Stimulated activated naive B cell treated with anti-CD40 and anti-IgM and Interleukin-4, amounts not matched to agents 10 μg/mL and 1 μg/mL and 100 μg/mL, for 72 hours (primary cell): ENCODE measurements around the gene STYXL1.
"Not testable (repeated sequence)": the region's sequence is repeated elsewhere in the genome, so short reads cannot be mapped to it uniquely, and the experiment has no call there.

Experiments
- ATAC-seq, 2 donors: fragments of 150-1000 bp; cut with Tn5 transposase; replicated peaks; 2 replicates each; pipeline ENCODE4 v1.10.0; 2021; ENCODE audit warnings: moderate library complexity in 1 of 2
- DNase-seq: peaks from one replicate; pipeline ENCODE4 v3.0.0; 2021
- H3K27ac Mint-ChIP-seq: one replicate; pipeline ENCODE4 v1.8.0; 2022; ENCODE audit warnings: mild to moderate bottlenecking, mixed read lengths
- H3K27me3 Mint-ChIP-seq, 2 donors: one replicate each; pipeline ENCODE4 v1.8.0; 2022; ENCODE audit warnings: mixed read lengths in 2 of 2
- H3K36me3 Mint-ChIP-seq, 2 donors: one replicate each; pipeline ENCODE4 v1.8.0; 2022; ENCODE audit warnings: mixed read lengths in 2 of 2, mild to moderate bottlenecking in 1 of 2
- H3K4me1 Mint-ChIP-seq, 2 donors: one replicate each; pipeline ENCODE4 v1.8.0; 2022; ENCODE audit warnings: mixed read lengths in 2 of 2, mild to moderate bottlenecking in 1 of 2
- H3K4me3 Mint-ChIP-seq, 2 donors: one replicate each; pipeline ENCODE4 v1.8.0; 2022; ENCODE audit warnings: mild to moderate bottlenecking in 2 of 2, mixed read lengths in 2 of 2, moderate library complexity in 1 of 2
- H3K9me3 Mint-ChIP-seq, 2 donors: one replicate each; pipeline ENCODE4 v1.8.0; 2022; ENCODE audit warnings: mixed read lengths in 2 of 2, mild to moderate bottlenecking in 1 of 2

The STYXL1 gene

DNA sequence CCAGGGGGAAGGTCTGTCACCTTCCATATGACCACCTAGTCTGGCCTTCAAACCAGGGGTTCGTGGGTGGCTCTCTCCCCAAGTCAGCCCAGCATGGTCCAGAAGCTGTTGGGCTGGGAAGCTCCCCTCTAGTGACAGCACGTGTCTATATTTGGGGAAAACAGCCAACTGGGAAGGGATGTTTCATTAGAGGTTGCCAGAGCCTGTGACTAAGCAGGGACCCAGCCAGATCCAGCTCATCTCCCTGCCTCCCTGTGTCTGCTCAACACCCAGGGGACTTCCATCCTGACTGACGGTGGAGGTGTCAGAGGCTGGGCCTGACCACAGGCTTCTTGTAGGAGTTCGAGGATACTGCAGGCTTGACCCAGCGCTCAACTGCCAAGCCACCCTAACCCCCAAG lies 10.5 kb downstream of the STYXL1 start:
- no peak for ATAC-seq
- H3K4me3 Mint-ChIP-seq: no peak overlapping the region
- no peak for DNase-seq
- H3K27me3 Mint-ChIP-seq: no peaks in the 10 kb centered on the region
- H3K27ac Mint-ChIP-seq: no peak overlapping the region
- H3K36me3 Mint-ChIP-seq: peaks cover 21 to 26% of the 10 kb centered on the region in 2 donors
- H3K9me3 Mint-ChIP-seq: peaks cover 0 to 1% of the 10 kb centered on the region in 2 donors
- no peaks in the 10 kb centered on the region for H3K4me1 Mint-ChIP-seq

DNA sequence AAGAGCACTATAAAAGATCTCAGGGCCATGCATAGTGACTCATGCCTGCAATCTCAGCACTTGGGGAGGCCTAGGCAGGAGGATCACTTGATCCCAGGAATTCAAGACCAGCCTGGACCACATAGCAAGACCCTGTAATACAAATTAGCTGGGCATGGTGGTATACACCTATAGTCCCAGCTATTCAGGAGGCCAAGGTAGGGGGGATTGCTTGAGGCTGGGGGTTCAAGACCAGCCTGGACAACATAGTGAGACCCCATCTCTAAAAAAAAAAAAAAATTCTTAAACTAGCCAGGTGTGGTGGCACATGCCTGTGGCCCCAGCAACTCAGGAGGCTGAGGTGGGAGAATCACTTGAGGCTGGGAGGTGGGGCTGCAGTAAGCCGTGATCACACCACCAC lies 15.8 kb downstream of the STYXL1 start:
- ATAC-seq (no peak), DNase-seq (no peak)
- Mint-ChIP-seq H3K27me3 (no peaks in the 10 kb centered on the region), H3K27ac (no peak overlapping the region), H3K4me1 (no peaks in the 10 kb centered on the region), H3K9me3 (peaks cover 0 to 1% of the 10 kb centered on the region in 2 donors), H3K4me3 (no peak overlapping the region), H3K36me3 (peaks cover 25 to 26% of the 10 kb centered on the region in 2 donors)

DNA sequence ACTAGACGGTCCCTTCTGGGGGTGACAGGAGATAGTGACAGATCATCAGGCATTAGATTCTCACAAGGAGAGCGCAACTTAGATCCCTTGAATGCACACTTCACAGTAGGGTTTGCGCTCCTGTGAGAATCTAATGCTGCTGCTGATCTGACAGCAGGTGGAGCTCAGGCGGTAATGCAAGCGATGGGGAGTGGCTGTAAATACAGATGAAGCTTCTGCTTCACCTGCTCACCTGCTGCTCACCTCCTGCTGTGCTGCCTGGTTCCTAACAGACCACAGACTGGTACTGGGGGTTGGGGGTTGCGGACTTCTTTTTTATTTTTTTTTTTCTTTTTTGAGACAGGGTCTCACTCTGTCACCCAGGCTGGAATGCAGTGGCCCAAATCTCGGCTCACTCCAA lies 18.1 kb downstream of the STYXL1 start:
- H3K4me1 Mint-ChIP-seq, H3K9me3 Mint-ChIP-seq, H3K27me3 Mint-ChIP-seq: not testable (repeated sequence)

DNA sequence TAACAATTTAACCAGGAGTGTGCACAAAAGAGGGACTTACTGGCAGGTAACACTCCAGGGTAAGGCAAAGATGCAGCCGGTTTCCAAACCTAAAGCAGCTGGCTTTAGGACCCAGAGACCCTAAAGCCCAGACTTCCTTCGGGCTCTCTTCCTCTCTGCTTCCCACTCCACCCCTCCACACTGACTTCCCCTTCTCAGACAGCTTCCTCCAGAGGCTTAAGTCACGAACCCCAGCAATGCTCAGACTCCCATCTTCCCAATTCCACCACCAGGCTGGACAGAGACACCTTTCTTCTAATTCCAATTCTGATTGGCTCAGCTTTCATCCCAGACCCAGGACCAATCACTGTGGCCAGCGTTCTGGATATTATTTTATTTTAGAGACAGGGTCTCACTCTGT lies 24.8 kb downstream of the STYXL1 start:
- Mint-ChIP-seq H3K9me3 (no peaks in the 10 kb centered on the region), H3K4me3 (no peak overlapping the region), H3K4me1 (peaks cover 8 to 18% of the 10 kb centered on the region in 2 donors), H3K36me3 (peaks cover 51 to 55% of the 10 kb centered on the region in 2 donors), H3K27ac (no peak overlapping the region), H3K27me3 (no peaks in the 10 kb centered on the region)
- DNase-seq (no peak), ATAC-seq (no peak)

More for the DNA sequence above, 18.1 kb downstream of the STYXL1 start:
- H3K4me3 Mint-ChIP-seq, DNase-seq, ATAC-seq, H3K27ac Mint-ChIP-seq: not testable (repeated sequence)
- peaks cover 35 to 41% of the 10 kb centered on the region in 2 donors for H3K36me3 Mint-ChIP-seq

DNA sequence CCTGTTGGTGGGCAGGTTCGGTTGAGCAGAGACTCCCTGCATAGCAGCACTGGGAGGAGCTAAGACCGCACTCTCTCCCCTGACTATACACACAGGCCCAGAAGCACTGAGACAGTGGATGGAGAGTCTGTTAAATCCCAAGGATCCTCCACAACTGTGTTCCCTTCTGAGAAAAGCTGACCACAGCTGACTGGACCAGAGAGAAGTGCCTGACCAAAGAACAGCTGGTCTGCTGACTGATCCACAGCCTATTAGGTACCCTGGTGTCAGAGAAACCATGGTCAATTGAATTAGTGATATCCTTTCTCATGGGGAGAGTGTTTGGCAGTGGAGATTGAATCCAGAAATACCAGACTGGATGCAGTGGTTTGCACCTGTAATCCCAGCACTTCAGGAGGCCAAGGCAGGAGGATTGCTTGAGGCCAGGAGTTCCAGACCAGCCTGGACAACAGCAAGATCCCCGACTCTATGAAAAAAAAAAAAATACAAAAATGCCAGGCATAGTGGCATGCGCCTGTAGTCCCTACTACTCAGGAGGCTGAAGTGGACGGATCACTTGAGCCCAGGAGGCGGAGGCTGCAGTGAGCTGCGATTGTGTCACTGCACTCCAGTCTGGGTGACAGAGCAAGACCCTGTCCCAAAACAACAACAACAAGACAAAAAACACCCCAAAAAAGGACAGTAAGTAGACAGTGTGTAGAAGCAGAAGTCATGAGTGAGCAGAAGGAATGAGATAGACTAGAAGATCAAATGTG lies 25.6 kb downstream of the STYXL1 start:
- no peaks in the 10 kb centered on the region for H3K27me3 Mint-ChIP-seq
- H3K36me3 Mint-ChIP-seq: peaks cover 54 to 57% of the 10 kb centered on the region in 2 donors
- peaks cover 8 to 18% of the 10 kb centered on the region in 2 donors for H3K4me1 Mint-ChIP-seq
- DNase-seq (no peak), ATAC-seq (no peak)
- no peaks in the 10 kb centered on the region for H3K9me3 Mint-ChIP-seq
- H3K27ac Mint-ChIP-seq: no peak overlapping the region
- H3K4me3 Mint-ChIP-seq: no peak overlapping the region

DNA sequence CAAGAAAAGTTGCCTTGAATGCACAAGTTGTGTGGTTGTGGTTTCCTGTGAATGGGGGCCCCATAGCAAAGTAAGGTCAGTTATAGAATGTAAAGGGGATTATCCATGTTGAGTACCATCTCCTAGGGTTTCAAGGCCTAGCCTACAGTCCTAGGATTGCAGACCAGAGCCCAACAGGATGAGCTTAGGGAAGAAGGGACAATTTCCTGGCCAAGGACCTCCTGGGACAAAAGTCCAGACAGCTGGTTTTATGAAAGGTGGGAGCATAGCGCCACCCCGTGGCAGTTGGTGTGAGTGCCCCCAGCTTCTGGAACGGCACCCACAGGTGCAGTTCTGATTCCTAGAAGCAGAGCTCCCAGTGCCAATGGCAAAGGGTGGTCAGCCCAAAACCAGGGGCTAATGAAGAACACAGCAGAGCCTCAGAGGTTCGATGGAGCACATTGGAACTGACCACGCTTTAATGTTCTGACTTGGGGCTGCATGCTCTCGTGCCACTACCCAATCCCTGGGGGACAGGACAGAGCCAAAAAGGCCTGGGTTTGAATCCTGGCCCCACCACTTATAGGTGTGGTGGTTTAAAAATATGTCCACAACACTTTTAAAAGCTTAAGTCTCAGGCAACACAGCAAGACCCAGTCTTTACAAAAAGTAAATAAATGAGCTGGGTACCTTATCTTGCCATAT lies 27.6 kb downstream of the STYXL1 start:
- peak; percentile 34 for DNase-seq
- peaks cover 45 to 50% of the 10 kb centered on the region in 2 donors for H3K36me3 Mint-ChIP-seq
- H3K27ac Mint-ChIP-seq: no peak overlapping the region
- H3K27me3 Mint-ChIP-seq: no peaks in the 10 kb centered on the region
- H3K4me1 Mint-ChIP-seq: peaks cover 10 to 18% of the 10 kb centered on the region in 2 donors
- no peak overlapping the region for H3K4me3 Mint-ChIP-seq
- ATAC-seq: peak; percentile 65 to 77
- no peaks in the 10 kb centered on the region for H3K9me3 Mint-ChIP-seq

DNA sequence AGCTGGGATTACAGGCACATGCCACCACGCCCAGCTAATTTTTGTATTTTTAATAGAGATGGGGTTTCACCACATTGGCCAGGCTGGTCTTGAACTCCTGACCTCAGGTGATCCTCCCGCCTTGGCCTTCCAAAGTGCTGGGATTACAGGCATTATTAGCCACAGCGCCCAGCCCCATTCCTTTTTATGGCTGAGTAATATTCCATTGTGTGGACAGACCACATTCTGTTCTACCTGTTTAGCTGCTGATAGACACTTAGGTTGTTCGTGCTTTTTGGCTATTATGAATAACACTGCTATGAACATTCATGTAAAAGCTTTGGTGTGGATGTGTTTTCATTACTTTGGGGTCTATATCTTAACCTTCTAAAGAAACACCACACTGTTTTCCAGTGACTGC lies 29.3 kb downstream of the STYXL1 start:
- not testable (repeated sequence) for H3K27me3 Mint-ChIP-seq, DNase-seq, H3K4me3 Mint-ChIP-seq, H3K9me3 Mint-ChIP-seq, H3K27ac Mint-ChIP-seq, ATAC-seq
- Mint-ChIP-seq H3K4me1 (peaks cover 8 to 18% of the 10 kb centered on the region in 2 donors), H3K36me3 (peaks cover 40% of the 10 kb centered on the region in 2 donors)

DNA sequence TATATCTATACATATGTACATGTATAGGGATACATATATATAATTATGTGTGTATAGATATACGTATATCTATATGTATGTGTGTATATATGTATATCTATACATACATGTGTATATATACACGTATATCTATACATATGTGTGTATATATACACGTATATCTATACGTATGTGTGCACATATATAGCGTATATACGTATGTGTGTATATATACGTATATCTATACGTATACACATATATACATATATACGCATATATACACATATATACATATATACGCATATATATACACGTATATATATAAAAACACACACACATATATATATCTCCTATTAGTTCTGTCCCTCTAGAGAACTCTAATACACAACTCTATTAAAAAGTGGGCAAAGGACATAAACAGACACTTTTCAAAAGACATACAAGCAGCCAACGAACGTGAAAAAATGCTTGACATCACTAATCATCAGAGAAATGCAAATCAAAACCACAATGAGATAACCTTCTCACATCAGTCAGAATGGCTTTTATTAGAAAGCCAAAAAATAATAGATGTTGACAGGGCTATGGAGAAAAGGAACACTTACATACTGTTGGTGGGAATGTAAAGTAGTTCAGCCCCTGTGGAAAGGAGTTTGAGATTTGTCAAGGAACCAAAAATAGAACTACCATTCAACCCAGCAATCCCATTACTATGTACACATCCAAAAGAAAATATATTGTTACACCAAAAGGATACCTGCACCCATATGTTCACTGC lies 31.4 kb downstream of the STYXL1 start:
- no peak for DNase-seq
- no peak overlapping the region for H3K27ac Mint-ChIP-seq
- H3K36me3 Mint-ChIP-seq: peaks cover 38 to 48% of the 10 kb centered on the region in 2 donors
- no peaks in the 10 kb centered on the region for H3K27me3 Mint-ChIP-seq
- no peak for ATAC-seq
- peaks cover 10 to 12% of the 10 kb centered on the region in 2 donors for H3K4me1 Mint-ChIP-seq
- no peaks in the 10 kb centered on the region for H3K9me3 Mint-ChIP-seq
- H3K4me3 Mint-ChIP-seq: no peak overlapping the region

DNA sequence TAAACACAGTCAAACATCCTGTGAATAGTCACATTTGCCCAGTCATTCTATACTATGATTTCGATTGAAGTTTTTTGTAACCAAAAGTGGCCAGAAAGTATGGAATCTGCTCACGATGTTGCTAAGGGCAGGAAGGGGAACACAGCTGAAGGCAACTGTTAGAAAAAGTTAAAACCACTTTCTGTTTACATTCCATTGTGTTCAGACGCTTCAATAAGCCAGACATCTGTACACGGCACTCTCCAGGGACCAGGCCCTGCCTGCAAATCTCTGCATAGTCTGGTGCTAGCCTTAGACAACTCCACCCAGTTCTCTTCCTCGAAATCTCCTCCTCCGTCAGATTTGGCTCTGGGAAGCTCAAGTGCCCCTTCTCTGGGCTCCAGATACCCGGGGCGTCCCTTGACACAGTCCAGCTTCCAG lies 36.3 kb downstream of the STYXL1 start:
- Mint-ChIP-seq H3K4me3 (no peak overlapping the region), H3K27me3 (no peaks in the 10 kb centered on the region), H3K4me1 (peaks cover 33 to 46% of the 10 kb centered on the region in 2 donors), H3K27ac (no peak overlapping the region), H3K36me3 (peaks cover 23 to 48% of the 10 kb centered on the region in 2 donors), H3K9me3 (no peaks in the 10 kb centered on the region)
- ATAC-seq (peak in 1 of 2 donors; percentile 15), DNase-seq (no peak)

DNA sequence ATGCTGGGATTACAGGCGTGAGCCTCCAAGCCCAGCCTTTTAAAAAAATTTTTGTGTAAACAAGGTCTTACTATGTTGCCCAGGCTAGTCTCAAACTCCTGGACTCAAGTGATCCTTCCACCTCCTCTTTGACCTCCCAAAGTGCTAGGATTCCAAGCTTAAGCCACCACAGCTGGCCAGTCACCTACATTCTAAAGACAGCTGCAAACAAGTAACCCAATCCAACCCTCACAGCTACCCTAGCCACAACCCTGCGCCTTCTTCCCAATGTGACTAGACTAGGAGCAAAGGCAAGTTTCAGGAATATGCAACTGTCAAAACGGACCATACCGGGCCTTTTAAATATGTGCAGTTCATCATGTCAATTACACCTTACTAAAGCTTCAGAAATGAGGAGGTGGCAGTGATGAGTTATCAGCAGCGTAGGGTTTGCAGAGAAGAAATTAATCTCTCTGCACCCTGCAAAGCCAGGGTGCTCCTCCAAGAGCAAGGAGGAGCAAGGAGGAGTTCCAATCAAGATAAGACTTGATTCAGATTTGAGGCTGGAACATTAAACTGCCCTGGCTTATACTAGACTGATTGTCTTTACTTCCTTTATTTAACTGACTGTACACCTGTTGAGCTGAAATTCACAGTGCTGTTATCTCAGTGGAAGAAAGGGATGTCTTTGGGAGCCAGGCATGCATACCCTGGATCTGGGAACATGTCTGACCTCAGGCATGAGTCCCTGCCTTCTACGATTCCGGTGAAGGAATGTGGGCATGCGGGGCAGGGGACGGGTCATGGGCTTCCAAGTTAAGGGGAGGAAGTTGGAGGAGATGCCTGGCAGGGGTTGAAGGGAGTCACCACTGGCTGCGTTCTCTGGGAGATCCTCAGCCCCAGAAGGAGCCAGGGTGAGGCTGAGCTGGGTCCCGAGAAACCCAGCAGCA lies 37.9 kb downstream of the STYXL1 start:
- Mint-ChIP-seq H3K36me3 (peaks cover 28 to 50% of the 10 kb centered on the region in 2 donors), H3K4me3 (peak overlapping the region; percentile 27 to 72)

DNA sequence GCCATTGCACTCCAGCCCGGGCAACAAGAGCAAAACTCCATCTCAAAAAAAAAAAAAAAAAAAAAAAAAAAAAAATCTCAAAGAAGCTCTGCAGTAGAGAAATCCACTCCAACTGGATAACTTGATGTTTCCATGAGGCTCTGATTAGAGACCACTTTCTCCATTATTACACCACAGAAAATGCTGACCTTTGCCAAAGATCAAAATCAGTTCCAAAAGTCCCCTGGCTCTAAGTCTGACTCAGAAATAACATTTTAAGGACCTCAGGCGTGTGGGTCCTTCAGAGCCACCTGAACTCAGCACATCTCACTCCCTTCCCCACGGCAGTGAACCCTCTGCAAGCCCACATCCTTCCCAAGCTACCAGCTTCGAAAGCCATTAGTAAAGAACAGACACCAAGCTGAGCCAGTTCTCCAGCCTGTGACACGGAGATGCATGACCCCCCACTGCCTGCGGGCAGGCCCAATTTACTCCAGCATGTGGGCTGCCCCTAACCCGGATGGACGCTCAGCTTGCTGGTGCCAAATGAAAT lies 39.6 kb downstream of the STYXL1 start:
- no peaks in the 10 kb centered on the region for H3K27me3 Mint-ChIP-seq
- peak; percentile 55 for DNase-seq
- H3K36me3 Mint-ChIP-seq: peaks cover 30 to 53% of the 10 kb centered on the region in 2 donors
- H3K4me1 Mint-ChIP-seq: peaks cover 32 to 46% of the 10 kb centered on the region in 2 donors
- ATAC-seq: peak; percentile 87 to 90
- H3K27ac Mint-ChIP-seq: peak overlapping the region; percentile 90
- peak overlapping the region; percentile 42 to 45 for H3K4me3 Mint-ChIP-seq
- no peaks in the 10 kb centered on the region for H3K9me3 Mint-ChIP-seq

More for the DNA sequence above, 37.9 kb downstream of the STYXL1 start:
- no peaks in the 10 kb centered on the region for H3K27me3 Mint-ChIP-seq
- no peak for DNase-seq
- H3K27ac Mint-ChIP-seq: peak overlapping the region; percentile 90
- H3K4me1 Mint-ChIP-seq: peaks cover 32 to 46% of the 10 kb centered on the region in 2 donors
- ATAC-seq: no peak
- no peaks in the 10 kb centered on the region for H3K9me3 Mint-ChIP-seq

DNA sequence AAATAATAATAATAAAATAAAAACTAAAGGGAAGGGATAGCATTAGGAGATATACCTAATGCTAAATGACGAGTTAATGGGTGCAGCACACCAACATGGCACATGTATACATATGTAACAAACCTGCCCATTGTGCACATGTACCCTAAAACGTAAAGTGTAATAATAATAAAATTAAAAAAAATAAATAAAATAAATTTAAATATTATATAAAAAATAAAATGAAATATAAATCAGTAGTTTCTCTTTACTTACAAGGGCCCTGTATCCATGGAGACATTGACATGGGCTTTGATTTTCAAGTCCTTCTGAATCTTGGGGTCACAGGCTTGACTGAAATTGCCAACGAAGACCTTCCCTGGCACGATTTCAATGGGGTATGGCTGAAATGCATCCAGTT lies 42.8 kb downstream of the STYXL1 start:
- ATAC-seq, DNase-seq, H3K4me3 Mint-ChIP-seq, H3K27ac Mint-ChIP-seq, H3K9me3 Mint-ChIP-seq, H3K27me3 Mint-ChIP-seq: not testable (repeated sequence)
- Mint-ChIP-seq H3K36me3 (peaks cover 34 to 50% of the 10 kb centered on the region in 2 donors), H3K4me1 (peaks cover 17 to 27% of the 10 kb centered on the region in 2 donors)

DNA sequence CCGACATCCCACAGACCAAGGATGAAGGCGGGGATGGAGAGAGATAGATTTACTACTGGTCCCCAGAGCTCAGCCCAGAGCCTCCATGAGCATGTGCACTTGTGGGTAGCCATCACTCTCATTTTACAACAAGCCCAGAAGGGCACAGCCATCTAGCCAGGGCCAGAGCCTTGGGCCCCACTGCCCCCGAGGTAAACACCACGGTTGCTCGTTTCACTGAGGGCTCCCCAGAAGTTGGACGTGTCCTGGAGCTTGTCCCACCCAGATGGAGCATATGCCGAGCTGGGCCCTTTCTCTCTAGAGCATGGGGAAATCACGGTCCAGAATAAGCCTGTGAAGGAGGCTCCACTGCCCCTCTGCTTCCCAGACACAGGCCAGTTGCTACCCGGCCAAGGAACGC lies 44.4 kb downstream of the STYXL1 start:
- no peaks in the 10 kb centered on the region for H3K9me3 Mint-ChIP-seq
- H3K4me3 Mint-ChIP-seq: no peak overlapping the region
- peaks cover 38 to 58% of the 10 kb centered on the region in 2 donors for H3K36me3 Mint-ChIP-seq
- H3K27me3 Mint-ChIP-seq: no peaks in the 10 kb centered on the region
- H3K4me1 Mint-ChIP-seq: peaks cover 3 to 10% of the 10 kb centered on the region in 2 donors
- DNase-seq: no peak
- H3K27ac Mint-ChIP-seq: no peak overlapping the region
- no peak for ATAC-seq
